HG02678 (cell line): ENCODE measurements around the gene PPM1H.

Experiments
- ATAC-seq: cut with Tn5 transposase; IDR thresholded peaks from one replicate; pipeline ENCODE4 v1.9.1; 2021; ENCODE audit warnings: mild to moderate bottlenecking, moderate library complexity; ENCODE audit not compliant: unreplicated experiment

PPM1H gene

DNA sequence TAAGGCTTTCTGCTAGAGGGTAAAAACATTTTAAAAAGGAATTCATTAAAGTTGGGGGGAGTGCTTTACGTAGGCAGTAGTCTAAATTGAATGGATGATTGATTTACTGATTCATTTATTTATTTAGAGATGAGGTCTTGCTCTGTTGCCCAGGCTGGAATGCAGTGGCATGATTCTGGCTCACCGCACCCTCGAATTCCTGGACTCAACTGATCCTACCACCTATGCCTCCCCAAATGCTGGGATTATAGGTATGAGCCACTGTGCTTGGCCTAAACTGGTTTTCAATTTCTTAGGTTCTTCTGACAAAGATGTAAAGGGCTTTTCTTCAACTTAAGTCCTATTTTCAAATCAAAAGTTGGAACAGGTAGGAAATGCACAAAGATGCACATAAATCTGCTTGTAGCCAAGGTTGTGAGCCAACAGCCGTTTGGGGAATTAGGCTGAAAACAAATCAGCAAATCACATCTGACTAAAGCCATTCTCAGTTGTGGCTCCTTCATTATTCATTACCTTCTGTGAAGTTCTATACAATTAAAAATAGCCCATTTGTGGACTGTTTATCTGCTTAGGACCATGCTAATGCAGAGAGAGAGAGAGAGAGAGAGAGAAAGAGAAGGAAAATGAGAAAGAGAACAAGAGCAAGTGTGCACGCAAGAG is 218.0 kb downstream of the PPM1H start:
- ATAC-seq, result no peak

DNA sequence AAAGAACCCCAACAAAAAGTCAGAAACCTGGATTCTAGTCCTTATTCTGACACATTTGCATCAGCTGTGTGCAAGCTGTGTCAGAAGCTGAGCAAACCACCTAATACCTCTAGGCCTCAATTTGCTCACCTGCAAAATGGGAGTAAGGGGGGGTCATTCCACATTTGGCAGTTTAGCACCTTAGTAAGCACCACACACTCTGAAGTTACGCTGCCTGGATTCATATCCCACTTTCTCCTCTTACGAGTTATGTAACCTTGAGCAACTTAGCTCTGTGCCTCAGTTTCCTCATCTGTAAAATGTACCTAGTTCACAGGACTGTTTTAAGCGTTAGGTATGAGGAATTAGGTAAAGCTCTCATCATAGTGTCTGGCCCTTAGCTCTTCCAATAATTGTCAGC is 218.9 kb downstream of the PPM1H start:
- ATAC-seq, result no peak

DNA sequence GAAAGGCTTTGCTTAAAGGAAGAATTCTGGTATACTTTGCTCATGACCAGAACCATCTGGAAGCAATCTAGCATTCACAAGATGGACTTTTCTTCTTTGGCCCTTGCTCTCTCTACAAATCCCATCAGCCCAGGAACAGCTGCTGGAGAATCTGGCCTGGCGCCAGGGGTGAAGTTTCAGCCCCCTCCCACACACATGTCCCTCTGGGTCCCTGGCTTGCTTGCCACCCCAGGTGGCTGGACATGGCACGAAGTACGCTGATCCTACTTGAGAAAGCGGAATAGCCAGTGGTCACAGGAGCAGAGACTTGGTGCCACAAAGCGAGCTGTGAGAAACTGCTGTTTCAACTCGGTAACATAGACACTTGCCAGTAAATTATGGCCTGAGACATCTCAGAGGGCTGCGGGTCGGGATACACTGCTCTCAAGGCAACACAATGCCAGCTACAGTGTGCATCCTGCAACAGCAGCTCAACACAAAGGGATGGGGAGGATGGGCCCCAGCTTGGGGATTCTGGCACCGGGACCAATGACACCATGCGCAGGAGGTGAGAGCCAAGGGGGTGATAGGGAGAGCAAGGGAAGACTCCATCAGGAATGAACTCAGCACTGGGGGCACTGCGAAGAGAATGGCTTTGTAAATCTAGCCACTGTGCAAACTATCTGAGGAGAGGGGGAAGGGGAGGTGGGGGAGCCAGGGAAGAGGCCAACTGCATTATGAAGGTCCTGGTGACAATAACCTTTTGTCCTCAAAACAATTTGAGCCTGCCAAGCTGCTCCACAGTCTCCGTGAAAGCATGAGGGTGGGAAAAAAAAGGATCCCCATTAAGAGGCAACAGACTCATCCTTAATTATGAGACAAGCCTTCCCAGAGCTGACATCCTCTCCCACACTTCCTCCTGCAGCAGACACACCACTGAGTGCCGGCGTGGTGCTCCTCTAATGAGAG is 219.9 kb downstream of the PPM1H start:
- no peak for ATAC-seq

DNA sequence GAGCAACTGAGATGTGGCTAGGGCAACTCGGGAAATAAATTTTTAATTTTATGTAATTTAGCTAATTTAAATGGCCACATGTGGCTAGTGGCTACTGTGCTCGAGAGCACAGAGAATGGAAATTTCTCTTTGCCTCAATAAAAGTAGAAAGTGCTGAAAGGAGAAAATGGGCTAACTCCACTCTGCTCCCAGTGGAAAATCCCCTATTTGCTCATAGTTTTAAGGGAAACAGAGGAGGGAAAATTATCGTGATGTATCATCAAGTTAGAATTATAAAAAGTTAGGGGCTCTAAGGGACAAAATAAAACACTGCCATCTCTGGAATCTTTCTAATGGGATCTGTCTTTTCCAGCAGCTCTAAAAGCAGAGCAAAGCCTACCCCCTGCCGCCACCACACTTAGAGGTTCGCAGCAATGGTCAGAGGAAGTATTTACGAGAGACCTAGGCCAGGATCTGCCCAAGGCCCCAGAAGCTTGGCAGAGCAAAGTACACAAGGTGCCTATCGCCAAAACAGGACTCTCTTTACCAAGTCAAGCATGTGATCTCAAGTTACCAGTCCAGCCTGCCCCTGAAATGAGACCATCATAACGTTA is 220.7 kb downstream of the PPM1H start:
- ATAC-seq, result no peak

DNA sequence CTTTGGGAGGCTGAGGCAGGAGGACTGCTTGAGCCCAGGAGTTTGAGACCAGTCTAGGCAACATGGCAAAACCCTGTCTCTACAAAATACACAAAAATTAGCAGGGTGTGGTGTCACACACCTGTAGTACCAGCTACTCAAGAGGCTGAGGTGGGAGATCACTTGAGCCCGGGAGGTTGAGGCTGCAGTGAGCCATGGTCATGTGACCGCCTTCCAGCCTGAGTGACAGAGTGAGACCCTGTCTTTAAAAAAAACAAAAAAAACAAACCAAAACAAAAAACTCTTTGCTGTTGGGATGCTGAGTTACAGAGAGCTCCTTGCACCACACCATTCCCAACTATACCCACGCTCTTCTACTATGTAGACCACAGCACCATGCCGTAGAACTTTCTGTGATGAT is 221.2 kb downstream of the PPM1H start:
- no peak for ATAC-seq

DNA sequence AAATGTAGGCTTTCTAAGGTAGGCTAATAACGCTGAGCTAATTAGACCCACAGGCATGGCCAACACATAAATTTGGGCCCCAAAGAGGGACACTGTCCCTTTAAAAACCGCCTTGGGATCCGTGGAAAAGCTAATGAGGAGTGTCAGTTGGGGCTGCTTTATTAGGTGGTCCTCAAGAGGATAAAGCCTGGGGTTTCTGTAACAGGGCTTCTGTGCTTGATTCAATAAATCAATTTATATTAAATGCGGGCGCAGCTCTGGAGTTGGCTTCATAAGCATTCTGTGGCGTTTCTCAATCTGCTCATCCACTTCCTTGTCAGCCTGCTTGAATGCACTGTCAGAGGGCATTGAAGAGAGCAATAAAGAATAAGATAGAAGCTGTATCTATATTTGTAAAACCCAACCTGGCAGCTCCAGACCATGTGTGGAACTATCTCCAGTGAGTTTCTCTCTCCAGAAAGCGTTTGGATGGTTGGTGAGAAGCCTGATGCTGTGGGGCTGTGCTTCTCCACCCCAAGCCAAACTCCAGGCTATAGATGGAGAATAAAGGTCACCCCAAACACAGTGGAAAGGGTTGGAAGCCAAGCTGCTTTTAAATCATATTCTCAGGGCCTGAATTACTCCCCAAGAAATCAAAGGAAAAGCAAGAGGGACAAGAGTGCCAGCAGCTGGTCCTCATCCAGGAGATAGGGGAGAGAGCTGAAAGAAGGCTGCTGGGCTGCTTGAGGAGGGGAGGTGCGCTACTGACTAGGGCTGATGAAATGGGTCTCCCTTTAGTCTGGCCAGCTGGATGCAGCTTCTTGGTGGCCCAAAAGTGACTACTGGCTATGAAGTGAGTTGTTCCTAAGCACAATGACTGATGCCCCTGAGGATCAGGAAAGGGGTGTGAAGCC is 222.0 kb downstream of the PPM1H start:
- no peak for ATAC-seq

DNA sequence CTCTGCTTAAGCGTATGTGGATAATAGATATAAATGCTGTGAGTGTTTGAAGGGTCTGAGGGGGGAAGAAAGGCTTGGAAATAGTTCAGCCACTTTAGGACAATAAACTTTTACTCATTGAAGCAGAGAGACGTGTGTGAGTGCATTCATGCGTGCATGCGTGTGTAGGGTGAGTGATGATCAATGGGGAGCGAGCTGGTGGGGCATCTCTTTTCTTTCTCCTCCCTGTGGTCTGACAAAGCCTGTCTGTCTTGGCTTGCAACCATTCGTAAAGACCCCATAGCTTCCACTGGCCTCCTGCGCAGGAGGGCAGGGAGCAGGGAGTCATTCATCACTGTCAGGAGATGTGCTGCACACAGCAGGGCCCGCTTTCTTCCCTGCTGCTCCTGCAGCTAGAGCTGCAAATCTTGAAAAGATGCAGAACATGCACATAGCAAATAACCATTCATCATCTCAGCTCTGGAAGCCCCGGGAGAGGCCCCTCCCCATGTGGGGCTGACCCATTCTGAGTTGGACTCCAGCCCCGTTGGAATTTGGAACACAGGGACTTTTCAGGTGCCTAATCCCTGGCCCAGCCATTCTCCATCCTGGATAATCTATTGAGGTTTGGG is 223.2 kb downstream of the PPM1H start:
- no peak for ATAC-seq

DNA sequence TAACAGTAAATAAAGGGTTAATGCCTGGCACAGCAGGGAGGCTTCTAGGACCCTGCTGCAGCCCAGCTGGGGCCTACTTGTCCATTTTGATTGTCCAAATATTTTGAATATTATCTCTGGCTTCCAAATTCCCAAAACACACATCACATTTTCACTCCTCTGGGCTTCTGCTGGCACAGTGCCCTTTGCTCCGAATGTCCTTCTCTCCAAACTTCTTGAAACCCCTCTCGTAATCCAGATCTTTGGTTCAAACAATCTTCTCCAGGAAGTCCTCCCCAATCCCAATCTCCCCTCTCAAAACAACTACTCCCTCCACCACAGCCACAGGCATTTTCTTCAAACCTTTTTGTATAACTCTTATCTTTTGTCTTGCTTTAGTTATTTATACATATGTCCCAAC is 225.6 kb downstream of the PPM1H start:
- ATAC-seq, result no peak

DNA sequence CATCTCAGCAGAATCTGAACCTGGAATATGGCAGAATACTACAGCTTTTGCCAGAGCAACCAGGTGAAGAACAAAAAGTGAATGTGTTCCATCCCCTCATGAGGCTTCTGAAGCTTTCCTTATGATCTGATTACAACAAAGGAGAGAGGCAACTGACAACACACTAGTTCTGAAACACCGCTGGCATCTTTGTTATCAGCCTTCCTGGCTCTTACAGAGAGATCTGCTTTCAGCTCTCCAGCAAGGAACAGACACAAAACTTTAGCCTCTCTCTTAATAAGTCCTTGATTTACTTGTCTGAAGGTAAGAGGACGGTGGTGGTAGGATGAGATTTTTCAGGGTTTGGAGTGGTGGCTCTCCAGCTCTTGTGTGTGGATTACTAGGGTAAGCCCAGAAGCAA is 227.0 kb downstream of the PPM1H start:
- no peak for ATAC-seq

DNA sequence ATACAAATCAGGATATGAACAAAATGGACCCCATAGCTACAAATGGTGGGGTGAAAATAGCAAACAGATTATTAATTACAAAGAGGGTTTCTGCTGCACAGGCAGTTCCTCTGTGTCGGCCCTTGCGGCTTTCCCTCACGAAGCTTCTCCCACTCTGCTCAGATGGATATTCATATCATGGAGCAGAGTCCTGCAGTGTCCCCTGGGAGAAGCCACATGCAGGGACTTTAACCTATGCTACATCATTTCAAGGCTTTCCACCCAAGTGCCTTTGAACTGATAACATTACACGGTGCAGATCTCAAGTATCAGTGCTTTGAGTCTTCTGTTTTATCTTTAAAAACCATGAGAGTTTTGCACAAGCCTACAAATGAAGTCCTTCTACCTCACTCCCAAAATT is 229.1 kb downstream of the PPM1H start:
- no peak for ATAC-seq

DNA sequence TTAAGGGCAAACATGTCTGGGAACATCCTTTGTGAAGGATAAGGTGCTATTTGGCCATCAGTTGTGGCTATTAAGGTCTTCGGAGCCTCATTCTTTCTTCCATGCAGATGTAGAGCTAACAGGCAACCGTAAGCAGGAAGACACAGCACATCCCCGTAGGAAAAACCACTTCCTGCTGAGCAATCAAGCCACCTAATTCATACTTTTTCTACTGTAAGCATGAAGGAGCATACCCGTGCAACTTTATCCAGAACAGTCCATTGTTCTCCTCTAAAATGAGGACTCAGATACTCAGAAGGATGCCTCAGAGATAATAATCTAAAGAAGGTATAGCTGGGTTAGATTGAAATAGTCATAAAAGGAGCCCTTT is 232.0 kb downstream of the PPM1H start:
- no peak for ATAC-seq

DNA sequence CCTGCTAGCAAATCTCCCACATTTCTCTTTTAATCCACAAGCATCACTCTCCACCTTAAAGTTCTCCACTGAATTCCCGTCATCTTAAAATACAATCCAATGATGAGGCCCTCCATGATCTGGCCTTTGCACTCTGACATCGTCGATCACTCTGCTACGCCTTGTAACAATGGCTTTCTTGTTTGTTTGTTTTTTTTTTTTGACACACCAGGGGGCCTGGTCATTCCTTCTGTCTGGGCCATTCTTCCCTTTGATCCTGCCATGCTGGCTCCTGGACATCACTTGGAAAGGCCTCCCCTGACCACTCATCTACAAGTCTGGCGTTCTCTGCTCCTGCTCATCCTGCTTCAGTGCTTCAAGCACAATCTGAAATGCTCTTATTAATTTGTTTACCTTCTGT is 233.5 kb downstream of the PPM1H start:
- ATAC-seq, result no peak

DNA sequence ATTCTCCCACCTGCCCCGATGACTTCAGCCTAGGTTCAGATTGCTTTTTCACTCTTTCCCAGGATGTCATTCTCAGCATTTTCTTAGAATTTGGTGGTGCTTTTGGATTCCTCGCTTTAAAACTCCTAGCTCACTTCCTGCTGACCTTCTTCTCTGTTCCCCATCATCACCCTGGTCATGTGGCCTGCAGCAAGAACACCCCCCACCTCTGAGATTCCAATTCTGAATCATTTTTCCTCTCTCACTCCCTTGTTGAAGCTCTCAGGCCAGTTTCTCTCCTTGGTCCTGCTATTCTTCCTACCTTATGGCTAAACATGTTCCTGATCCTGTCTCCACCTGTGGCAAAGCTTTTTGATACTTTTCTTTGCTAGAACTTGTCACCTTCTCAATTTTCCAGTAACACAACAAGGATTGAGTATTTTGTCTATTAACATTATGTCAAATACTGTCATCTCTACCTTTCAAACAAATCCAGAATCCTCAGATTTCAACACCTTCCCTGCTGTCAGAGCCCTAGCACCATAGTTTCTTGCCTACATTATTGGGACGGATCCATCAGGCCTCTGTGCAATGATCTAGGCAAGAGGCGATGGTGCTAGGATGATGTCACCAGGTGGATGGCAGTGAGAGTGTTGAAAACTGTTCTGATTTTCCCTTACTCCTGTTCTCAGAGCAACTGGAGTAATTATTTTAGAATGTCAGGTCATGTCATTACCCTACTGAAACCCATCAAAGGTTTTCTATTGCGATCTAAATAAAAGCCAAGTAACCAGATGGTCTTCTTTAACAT is 234.7 kb downstream of the PPM1H start:
- ATAC-seq, result no peak

DNA sequence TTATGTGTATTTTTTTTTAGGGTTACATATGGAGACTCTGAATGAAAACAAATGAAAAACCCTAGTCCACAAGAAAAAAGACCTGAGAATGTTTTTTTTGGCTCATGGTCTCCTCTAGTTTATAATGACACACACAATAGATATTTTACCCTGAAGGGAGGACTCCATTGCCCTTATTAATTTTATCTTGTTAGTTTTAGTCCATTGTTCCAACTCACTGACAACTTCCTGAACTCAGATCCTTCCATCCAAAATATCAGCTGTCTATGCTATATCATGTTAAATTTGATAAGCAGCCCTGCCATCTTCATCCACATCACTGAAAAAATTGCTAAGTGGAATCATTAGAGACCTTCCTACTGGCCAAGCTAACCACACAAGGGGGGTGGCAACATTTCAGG is 236.2 kb downstream of the PPM1H start:
- no peak for ATAC-seq

DNA sequence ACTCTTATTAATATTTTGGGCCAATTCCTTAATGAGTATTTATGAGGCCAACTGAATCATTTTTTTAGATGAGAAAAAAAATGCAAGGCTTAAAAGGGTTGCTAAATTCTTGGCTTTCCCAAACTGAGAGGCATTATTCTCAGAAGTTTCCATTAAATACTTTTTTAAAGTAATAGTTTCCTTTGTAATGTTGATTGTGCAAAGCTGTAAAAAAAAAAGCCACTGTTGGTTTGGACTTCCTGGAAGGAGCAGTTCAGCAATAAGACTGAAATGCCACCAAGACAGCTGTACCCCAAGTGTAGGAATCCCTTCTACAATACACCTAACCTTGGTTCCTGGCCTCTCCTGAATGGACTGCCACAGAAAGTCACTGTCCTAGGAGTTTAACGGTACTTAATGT is 237.1 kb downstream of the PPM1H start:
- ATAC-seq, result no peak

DNA sequence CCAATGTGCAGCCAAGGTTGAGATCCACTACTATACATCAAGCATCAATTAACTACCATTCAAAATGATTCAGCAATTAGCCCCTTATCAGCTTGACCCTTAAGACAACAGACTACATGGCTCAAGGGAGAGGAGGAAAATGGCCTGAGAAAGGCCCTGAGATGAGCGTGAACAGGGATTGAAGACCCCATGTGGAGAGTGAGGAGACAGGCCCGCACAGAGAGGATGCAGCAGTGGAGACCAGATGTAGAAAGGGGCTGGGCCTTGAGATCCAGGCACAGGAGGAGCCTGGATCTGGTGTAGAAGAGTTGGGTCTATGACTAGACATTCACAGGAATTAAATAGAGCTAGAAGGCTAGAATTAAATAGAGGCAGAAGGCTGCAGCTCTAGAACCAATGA is 239.3 kb downstream of the PPM1H start:
- ATAC-seq, result no peak

DNA sequence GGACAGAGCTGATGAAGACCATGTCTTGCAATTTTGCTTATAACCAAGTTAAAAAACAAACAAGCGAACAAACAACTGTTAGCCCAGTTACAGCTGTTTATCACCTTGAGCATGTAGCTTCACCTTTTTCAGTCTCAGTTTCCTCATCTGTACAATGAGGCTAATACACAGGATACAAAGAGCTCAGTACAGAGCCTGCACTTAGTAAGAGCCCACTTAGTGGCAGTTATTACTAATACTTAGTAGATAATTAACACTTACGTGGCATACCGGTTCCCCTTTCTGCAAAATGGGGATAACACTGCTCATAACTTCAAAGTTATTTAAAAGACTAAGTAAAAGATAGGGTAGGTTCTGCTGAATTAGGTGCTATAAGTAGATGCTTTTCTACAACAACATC is 240.3 kb downstream of the PPM1H start:
- peak; percentile 62 for ATAC-seq

DNA sequence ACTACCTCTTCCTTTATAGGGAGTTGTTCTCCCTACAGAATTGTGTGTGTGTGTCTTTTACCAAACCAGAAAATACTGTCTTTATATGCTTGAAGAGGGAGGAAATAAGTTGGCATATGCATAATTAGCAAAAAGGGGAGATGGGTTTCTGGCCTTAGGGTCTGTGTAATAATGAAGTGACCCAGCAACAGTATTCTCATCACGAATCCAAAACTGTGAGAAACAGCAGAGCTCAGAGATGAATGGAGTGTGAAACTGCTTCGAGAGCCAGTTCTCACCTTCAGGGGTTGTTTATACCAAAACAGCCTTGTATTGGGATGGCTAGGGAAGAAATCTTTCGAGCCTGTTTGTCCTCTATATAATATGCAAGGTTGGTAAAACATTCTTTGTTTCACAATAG is 240.8 kb downstream of the PPM1H start:
- no peak for ATAC-seq

DNA sequence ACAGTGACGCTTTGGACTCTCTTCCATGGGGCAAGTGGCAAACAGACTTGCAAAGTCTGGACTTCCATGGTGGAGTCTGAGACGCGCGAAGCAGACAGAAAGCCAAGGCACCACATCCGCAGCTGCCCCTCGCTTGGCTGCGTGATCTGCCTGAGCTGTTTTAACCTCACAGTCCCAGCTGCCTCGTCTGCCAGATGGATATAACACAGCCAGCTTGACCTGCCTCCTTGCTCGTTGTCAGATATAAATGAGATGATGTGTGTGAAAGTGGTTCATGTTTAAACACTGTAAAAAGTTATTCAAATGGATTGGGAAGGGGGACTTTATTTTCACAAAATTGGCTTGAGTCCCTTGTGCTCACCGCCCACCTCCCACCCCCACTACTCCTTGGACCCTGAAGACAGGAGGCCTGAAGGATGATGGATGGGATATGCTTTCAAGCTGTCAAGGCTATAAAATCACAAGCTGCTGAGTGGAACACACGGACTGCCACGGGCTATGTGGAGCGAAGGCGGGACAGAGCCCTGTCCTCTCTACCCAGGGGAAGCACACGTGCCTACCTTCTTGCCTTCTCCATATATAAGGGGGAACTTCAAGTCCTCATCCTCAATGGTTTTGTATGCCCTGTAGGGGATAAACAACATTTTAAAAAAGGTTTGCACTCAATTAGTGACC is 241.4 kb downstream of the PPM1H start:
- no peak for ATAC-seq
